ENCODE measurements around the gene TSBP1.

The TSBP1 gene

DNA sequence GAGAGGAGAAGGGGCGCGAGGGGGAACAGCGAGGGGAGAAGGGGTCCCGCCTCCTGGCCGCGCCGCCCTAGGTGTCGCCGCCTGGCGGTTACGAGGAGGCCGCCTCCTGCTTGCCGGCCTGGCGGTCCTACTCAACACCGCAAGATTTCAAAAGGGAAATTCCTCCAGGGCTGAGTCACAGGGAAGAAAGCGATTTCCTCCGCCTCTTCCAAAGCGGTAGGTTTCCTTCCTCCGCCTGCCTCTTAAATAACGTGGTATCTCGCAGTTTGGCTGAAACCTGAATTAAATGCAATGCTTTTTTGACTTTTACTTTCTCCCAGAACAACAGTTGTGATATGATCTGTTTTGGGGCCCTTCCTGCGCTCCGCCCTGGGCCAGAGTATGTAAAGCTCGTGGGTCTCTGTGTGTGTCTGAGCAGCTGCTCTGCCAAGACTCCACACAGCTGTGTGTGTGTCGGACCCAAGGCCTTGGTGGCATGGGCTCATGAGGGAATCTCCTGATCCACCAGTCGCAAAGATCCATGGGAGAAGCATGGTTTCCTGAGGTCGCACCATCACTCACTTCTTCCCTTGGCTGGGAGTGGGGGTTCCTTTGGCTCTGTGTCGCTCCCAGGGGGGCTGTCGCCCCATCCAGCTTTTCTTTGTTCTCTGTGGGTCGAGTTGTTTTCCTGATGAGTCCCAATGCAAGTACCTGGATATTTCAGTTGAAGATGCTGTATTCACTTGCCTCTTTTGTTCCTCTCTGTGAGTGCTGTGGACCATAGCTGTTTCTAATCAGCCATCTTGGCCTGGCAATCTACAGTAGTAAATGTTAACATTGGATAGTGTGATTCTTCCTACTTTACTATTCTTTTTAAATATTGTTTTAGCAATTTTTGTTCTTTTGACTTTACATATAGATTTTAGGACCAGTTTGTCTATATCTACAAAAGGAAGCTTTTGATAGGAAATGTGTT, 116.2 kb downstream of the TSBP1 start:
- H3K4me3 ChIP-seq (ENCODE audit: control insufficient read depth, low read depth, low read length) = peak overlapping the region; percentile 52
- TF ChIP-seq, protein P1, sequence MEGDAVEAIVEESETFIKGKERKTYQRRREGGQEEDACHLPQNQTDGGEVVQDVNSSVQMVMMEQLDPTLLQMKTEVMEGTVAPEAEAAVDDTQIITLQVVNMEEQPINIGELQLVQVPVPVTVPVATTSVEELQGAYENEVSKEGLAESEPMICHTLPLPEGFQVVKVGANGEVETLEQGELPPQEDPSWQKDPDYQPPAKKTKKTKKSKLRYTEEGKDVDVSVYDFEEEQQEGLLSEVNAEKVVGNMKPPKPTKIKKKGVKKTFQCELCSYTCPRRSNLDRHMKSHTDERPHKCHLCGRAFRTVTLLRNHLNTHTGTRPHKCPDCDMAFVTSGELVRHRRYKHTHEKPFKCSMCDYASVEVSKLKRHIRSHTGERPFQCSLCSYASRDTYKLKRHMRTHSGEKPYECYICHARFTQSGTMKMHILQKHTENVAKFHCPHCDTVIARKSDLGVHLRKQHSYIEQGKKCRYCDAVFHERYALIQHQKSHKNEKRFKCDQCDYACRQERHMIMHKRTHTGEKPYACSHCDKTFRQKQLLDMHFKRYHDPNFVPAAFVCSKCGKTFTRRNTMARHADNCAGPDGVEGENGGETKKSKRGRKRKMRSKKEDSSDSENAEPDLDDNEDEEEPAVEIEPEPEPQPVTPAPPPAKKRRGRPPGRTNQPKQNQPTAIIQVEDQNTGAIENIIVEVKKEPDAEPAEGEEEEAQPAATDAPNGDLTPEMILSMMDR (conservative IDR thresholded peaks at IDR 0.05; ENCODE audit: control insufficient read depth, insufficient read depth, low read depth, low read length) = peak; percentile 61
- DNase-seq (ENCODE audit: low read depth) = peak; percentile 93

DNA sequence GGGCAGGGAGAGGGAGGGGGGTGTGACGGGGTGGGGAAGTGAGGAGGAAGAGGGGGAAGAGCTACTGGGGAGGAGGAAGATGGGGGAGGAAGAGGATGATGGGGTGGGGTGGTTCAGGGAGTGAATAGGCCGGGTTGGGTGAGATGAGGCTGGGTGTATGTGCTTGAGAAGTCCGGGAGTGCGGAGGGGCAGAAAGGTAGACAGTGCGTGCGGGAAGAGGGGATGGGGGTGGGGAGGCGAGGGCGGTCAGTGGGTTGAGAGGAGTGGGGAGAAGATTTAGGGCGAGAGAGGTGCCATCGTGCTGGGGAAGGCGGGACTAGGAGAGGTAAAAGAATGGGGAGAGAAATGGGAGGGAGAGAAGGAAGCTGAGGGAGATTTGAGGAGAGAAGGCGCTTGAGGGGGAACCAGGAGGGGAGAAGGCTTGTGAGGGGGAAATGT, 116.9 kb downstream of the TSBP1 start:
- DNase-seq (ENCODE audit: low read depth) = no peak
- H3K4me3 ChIP-seq (ENCODE audit: control insufficient read depth, low read depth, low read length) = peak overlapping the region; percentile 52
- TF ChIP-seq, protein P1 (conservative IDR thresholded peaks at IDR 0.05; ENCODE audit: control insufficient read depth, insufficient read depth, low read depth, low read length) = no peak

DNA sequence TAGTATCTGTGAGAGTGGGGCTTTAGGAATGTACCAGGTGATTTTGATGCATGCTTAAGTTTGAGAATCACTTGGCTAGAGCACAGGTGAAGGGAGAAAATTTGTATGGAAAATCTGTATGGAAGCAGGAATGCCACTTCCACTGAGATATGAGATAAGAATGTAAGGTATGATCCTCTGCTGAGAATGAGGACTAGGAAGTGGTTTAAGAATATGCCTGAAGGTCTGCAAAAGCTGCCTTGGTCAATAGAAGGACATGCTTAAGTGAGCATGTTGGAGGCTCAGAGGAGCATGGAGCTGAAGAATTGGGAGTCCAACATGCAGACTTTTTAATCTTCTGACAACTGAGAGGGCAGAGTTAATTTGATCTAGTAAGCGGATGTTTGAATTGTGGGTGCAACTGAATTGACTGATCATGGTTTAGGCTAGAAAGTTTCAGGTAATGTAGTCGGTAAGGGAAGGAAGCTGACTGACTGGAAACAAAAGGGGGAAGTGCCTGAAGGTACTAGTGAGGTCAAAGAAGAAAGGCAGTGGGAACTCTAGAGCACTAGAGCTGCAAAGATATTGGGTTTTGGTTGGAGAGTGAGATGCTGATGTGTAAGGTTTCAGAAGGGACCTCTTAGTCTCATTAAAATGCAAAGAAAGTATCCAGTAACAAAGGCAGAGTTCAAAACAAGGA, 119.2 kb downstream of the TSBP1 start:
- TF ChIP-seq, protein P1 (conservative IDR thresholded peaks at IDR 0.05; ENCODE audit: control insufficient read depth, insufficient read depth, low read depth, low read length) = no peak
- DNase-seq (ENCODE audit: low read depth) = no peak

DNA sequence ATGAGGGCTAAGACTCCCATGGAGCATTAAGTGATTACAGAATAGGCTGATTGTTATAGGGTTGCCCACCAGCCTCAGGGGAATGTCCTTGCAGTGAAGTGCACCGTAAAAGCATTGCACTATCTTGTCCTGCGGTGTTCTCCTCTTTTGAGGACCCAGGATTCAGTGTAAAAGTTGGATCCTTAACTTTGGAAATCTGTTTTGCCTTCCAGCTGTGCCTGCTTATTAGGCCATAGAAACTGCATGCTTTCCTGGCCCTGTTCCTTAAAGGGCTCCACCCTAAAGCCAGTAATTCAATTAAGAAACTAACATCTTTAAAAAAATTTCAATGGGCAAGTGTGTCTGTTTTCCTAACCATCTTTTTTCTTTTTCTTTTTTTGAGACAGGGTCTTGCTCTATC, 122.4 kb downstream of the TSBP1 start:
- no peak for DNase-seq (ENCODE audit: low read depth)
- H3K4me3 ChIP-seq (ENCODE audit: control insufficient read depth, low read depth, low read length) = no peak overlapping the region
- TF ChIP-seq, protein P1 (conservative IDR thresholded peaks at IDR 0.05; ENCODE audit: control insufficient read depth, insufficient read depth, low read depth, low read length) = no peak

More for the DNA sequence above, 119.2 kb downstream of the TSBP1 start:
- no peak overlapping the region for H3K4me3 ChIP-seq (ENCODE audit: control insufficient read depth, low read depth, low read length)

DNA sequence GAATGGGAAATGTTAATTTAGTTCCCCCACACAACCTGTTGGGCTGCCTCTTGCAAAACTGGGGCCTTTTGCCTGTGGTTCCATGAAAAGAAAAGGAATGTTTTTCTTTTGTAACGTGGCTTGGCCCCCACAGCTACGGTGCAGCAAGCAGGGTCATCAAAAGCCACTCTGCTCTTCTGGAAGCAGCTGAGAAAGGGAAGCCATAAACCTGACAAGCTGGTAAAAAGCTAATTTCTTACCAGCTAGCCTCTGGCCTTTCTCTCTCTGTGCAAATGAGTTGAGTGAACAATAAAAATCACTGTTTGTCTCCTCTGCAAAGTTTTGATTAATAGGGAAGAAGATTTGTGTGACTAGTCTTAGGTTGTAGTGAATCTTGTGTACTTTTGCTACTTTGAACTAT, 124.3 kb downstream of the TSBP1 start:
- H3K4me3 ChIP-seq (ENCODE audit: control insufficient read depth, low read depth, low read length) = no peak overlapping the region
- DNase-seq (ENCODE audit: low read depth) = no peak
- TF ChIP-seq, protein P1 (conservative IDR thresholded peaks at IDR 0.05; ENCODE audit: control insufficient read depth, insufficient read depth, low read depth, low read length) = no peak

DNA sequence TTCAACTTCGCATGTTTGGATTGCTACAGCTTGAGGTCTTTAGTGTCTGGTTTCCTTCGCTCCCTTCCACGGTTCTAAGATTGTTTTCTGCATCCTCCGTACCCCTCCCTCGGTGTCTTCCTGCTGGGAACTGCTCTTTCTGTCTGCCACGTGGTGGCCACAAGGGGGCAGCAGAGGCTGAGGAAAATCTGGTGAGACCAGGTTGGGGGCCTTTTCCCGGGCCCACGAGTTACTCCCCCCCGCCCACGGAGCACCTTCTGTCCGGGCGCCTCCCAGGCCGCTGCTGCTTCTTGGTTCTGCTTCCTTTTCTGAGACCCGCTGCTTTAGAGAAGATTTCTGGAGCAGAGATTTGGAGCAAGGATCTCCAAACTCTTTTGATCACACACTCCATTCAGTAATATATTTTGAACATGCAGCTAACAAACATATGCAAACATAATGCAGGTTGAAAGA, 126.7 kb downstream of the TSBP1 start:
- H3K4me3 ChIP-seq (ENCODE audit: control insufficient read depth, low read depth, low read length) = peak overlapping the region; percentile 16
- DNase-seq (ENCODE audit: low read depth) = peak; percentile 81
- TF ChIP-seq, protein P1 (conservative IDR thresholded peaks at IDR 0.05; ENCODE audit: control insufficient read depth, insufficient read depth, low read depth, low read length) = peak; percentile 80
